Measurements from ENCODE around the gene ACP1.
A peak's percentile ranks its signal among the peaks of the same experiment; 100 is the strongest.
"Not testable (repeated sequence)": the region's sequence is repeated elsewhere in the genome, so short reads cannot be mapped to it uniquely, and the experiment has no call there.

Gene ACP1

GRCh38 chr2:289362-290089, 24.8 kb downstream of the ACP1 start:
- Mint-ChIP-seq H3K27ac (no peak overlapping the region), H3K27me3 (peaks cover 55% of the 10 kb centered on the region), H3K36me3 (ENCODE audit: low read depth) (no peaks in the 10 kb centered on the region), H3K9me3 (no peaks in the 10 kb centered on the region), H3K4me1 (ENCODE audit: low read depth) (no peaks in the 10 kb centered on the region), H3K4me3 (peak overlapping the region; percentile 35)
- intact Hi-C loops (cut with micrococcal nuclease): loop anchor here (5.0 kb wide), 1 partner anchor 42 kb away; no protein-coding TSS in a partner anchor

DNA sequence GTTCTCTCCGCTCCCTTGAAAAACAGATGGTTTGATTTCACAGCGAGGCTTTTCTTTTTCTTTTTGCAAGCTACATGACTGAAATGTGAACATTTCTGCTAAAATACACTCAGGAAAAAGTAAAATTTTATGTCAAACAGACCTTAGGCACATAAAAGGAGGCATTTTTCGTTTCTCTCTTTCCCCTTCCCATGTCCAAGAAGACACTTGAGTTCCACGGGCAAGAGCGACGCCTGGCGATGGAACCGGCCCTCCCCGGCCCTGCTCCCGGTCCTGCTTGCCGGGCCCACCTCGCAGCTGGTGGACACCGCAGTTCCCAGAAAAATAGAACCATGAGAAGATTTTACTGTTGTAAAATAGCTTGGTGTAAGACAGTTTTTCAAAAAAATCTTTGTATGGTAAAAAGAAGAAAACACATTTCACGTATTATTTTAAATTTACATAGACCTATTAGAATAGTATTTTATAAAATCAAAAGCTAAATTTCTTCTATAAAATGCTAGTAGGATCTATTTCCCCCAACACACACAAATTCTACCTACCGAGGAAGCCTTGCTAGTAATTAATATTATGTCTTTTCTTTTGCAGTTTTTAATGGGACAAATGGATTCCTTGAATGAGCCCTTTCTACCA, 25.5 kb downstream of the ACP1 start:
- Mint-ChIP-seq H3K9me3 (no peaks in the 10 kb centered on the region), H3K27me3 (peaks cover 50% of the 10 kb centered on the region), H3K27ac (no peak overlapping the region), H3K4me3 (peak overlapping the region; percentile 35), H3K36me3 (ENCODE audit: low read depth) (no peaks in the 10 kb centered on the region), H3K4me1 (ENCODE audit: low read depth) (no peaks in the 10 kb centered on the region)
- intact Hi-C loops (cut with micrococcal nuclease): loop anchor here (5.0 kb wide), 1 partner anchor 43 kb away; no protein-coding TSS in a partner anchor

GRCh38 chr2:295090-295489, 30.3 kb downstream of the ACP1 start:
- Mint-ChIP-seq H3K4me3 (no peak overlapping the region), H3K27ac (no peak overlapping the region), H3K36me3 (ENCODE audit: low read depth) (no peaks in the 10 kb centered on the region), H3K27me3 (peaks cover 17% of the 10 kb centered on the region), H3K9me3 (no peaks in the 10 kb centered on the region), H3K4me1 (ENCODE audit: low read depth) (no peaks in the 10 kb centered on the region)
- intact Hi-C loops (cut with micrococcal nuclease): no loop called here

DNA sequence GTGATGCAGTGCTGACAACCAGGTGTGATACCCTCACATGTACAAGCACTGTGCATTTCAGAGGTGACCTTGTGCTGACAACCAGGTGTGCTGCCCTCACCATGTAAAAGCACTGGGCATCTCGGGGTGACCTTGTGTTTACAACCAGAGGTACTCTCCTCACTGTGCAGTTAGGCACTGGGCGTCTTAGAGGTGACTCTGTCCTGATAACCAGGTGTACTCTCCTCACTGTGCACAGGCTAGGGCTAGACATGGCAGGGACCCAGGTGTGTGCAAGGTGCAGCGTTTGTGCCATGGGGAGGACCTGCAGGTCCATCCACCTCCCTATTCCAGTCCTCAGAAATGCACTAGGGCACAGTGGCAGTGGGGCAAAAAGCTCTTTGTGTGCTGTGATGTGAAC, 31.6 kb downstream of the ACP1 start:
- H3K27ac Mint-ChIP-seq: no peak overlapping the region
- no peaks in the 10 kb centered on the region for H3K9me3 Mint-ChIP-seq
- no peaks in the 10 kb centered on the region for H3K4me1 Mint-ChIP-seq (ENCODE audit: low read depth)
- intact Hi-C loops (cut with micrococcal nuclease): no loop called here
- peaks cover 10% of the 10 kb centered on the region for H3K27me3 Mint-ChIP-seq
- no peak overlapping the region for H3K4me3 Mint-ChIP-seq
- no peaks in the 10 kb centered on the region for H3K36me3 Mint-ChIP-seq (ENCODE audit: low read depth)

GRCh38 chr2:305366-305765, 40.6 kb downstream of the ACP1 start:
- Mint-ChIP-seq H3K36me3 (ENCODE audit: low read depth) (no peaks in the 10 kb centered on the region), H3K27me3 (no peaks in the 10 kb centered on the region)

DNA sequence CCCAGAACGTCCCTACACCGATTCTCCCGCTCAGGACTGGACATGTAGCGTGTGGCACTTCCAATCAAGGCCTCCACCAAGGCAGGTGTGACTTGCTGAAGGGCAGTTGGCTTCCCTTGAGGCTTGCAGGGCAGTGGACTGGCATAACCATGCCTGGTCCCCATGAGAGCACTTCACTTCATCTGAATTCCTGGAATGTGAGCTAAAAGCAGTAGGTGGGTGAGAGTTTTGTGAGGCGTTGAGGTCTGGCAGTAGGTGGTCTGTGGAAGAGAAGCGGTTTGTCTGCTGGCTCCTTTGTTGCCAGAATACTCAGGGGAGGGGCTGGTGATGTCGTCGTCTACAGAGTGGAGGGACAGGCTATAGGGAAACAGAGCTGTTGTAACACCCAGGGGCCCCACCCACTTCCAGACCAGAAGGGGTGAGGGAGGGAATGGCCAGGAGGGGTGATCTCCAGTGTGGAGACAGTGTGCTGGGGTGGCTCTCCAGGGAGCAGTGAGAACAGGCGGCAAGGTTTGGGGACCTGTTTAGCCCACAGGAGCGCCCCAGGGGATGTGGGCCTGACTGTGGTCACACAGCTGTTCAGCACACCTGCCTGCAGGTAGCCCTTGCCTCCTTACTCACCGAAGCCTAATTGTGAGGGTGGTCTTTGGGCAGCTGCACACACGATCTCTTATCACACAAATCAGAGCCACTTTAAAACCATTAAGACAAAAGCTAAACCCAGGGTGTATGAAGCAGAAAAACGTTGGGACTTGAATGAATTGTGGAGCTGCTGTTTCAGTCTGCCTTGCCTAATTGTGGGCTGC, 44.6 kb downstream of the ACP1 start:
- intact Hi-C loops (cut with micrococcal nuclease): no loop called here
- no peaks in the 10 kb centered on the region for H3K27me3 Mint-ChIP-seq
- no peak overlapping the region for H3K27ac Mint-ChIP-seq
- H3K36me3 Mint-ChIP-seq (ENCODE audit: low read depth): no peaks in the 10 kb centered on the region
- H3K4me3 Mint-ChIP-seq: no peak overlapping the region
- no peaks in the 10 kb centered on the region for H3K4me1 Mint-ChIP-seq (ENCODE audit: low read depth)
- H3K9me3 Mint-ChIP-seq: no peaks in the 10 kb centered on the region

More at GRCh38 chr2:305366-305765, 40.6 kb downstream of the ACP1 start:
- no peaks in the 10 kb centered on the region for H3K4me1 Mint-ChIP-seq (ENCODE audit: low read depth)
- intact Hi-C loops (cut with micrococcal nuclease): no loop called here
- H3K4me3 Mint-ChIP-seq: no peak overlapping the region
- H3K27ac Mint-ChIP-seq: no peak overlapping the region
- H3K9me3 Mint-ChIP-seq: no peaks in the 10 kb centered on the region

DNA sequence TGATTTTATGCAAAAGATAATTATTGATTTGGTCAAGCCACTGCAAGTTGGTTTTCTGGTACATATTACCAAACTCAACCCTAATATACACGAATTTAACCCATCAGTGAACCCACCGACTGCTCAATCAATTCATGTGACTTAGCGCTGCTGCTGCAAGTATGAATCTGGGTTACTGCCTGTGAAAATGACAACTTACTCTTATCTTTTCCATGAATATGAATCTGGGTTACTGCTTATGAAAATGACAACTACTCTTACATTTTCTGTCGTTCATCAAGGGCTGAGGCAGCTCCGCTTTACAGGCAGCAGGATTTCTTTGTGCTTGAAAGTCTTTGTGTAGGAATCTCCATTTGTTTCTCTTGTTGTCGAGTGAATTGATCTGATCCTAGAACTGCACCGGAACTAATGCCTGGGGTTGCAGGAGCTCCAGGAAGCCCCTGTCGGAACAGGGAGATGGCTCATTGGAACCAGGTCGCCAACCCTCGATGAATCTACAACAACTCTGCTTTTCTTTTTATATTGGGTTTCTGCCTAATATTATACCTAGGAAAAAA, 45.3 kb downstream of the ACP1 start:
- Mint-ChIP-seq H3K36me3 (ENCODE audit: low read depth) (no peaks in the 10 kb centered on the region), H3K4me3 (no peak overlapping the region), H3K9me3 (no peaks in the 10 kb centered on the region), H3K4me1 (ENCODE audit: low read depth) (no peaks in the 10 kb centered on the region), H3K27me3 (no peaks in the 10 kb centered on the region), H3K27ac (no peak overlapping the region)
- intact Hi-C loops (cut with micrococcal nuclease): no loop called here

- Mint-ChIP-seq H3K27me3 (no peaks in the 10 kb centered on the region), H3K4me1 (ENCODE audit: low read depth) (no peaks in the 10 kb centered on the region), H3K9me3 (no peaks in the 10 kb centered on the region), H3K4me3 (no peak overlapping the region), H3K36me3 (ENCODE audit: low read depth) (no peaks in the 10 kb centered on the region), H3K27ac (no peak overlapping the region)
- intact Hi-C loops (cut with micrococcal nuclease): no loop called here
Observed at GRCh38 chr2:310994-311393, 46.2 kb downstream of the ACP1 start.

GRCh38 chr2:313991-314390, 49.2 kb downstream of the ACP1 start:
- intact Hi-C loops (cut with micrococcal nuclease): no loop called here

GRCh38 chr2:314561-315336, 50.0 kb downstream of the ACP1 start:
- Mint-ChIP-seq H3K4me1 (ENCODE audit: low read depth) (no peaks in the 10 kb centered on the region), H3K9me3 (peaks cover 14% of the 10 kb centered on the region), H3K4me3 (no peak overlapping the region), H3K36me3 (ENCODE audit: low read depth) (no peaks in the 10 kb centered on the region), H3K27me3 (no peaks in the 10 kb centered on the region), H3K27ac (no peak overlapping the region)
- intact Hi-C loops (cut with micrococcal nuclease): no loop called here

More at GRCh38 chr2:313991-314390, 49.2 kb downstream of the ACP1 start:
- H3K27me3 Mint-ChIP-seq: no peaks in the 10 kb centered on the region
- H3K9me3 Mint-ChIP-seq: peaks cover 8% of the 10 kb centered on the region
- H3K36me3 Mint-ChIP-seq (ENCODE audit: low read depth): no peaks in the 10 kb centered on the region
- no peaks in the 10 kb centered on the region for H3K4me1 Mint-ChIP-seq (ENCODE audit: low read depth)
- no peak overlapping the region for H3K4me3 Mint-ChIP-seq
- H3K27ac Mint-ChIP-seq: no peak overlapping the region

- H3K4me3 Mint-ChIP-seq; H3K4me1 Mint-ChIP-seq (ENCODE audit: low read depth); H3K36me3 Mint-ChIP-seq (ENCODE audit: low read depth); H3K27me3 Mint-ChIP-seq; intact Hi-C loops (cut with micrococcal nuclease); H3K27ac Mint-ChIP-seq: not testable (repeated sequence)
- peaks cover 14% of the 10 kb centered on the region for H3K9me3 Mint-ChIP-seq
Observed at GRCh38 chr2:315925-316324, 51.2 kb downstream of the ACP1 start.

DNA sequence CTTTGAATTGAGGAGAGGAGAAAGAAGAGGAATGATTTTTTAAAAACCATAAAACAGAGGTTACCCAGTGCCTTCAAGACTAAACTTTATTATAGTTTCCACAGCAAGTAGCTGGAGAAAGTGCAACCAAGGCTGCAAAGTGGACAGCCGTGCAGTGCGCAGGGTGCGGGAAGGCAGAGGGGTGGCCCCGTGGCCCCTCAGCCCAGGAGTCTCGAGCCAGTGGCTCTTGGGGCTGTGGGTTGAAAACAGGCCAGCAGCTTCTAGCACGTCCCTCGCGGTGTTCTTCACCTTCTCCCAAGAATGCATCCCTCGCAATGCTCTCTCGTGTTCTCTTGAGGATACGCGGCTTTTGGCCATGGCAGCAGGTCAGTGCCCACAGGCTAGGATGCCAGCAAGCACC, 51.6 kb downstream of the ACP1 start:
- intact Hi-C loops (cut with micrococcal nuclease): no loop called here
- H3K9me3 Mint-ChIP-seq: peaks cover 14% of the 10 kb centered on the region
- no peak overlapping the region for H3K27ac Mint-ChIP-seq
- no peaks in the 10 kb centered on the region for H3K27me3 Mint-ChIP-seq
- no peaks in the 10 kb centered on the region for H3K36me3 Mint-ChIP-seq (ENCODE audit: low read depth)
- no peak overlapping the region for H3K4me3 Mint-ChIP-seq
- H3K4me1 Mint-ChIP-seq (ENCODE audit: low read depth): no peaks in the 10 kb centered on the region

Measured in dendritic cell treated with granulocyte-macrophage colony-stimulating factor and Interleukin-4, amounts not matched to agents 40 ng/mL and 50 ng/mL, for 4 days (primary cell).